HepG2 (cell line): ENCODE measurements around the gene YWHAE.

Experiments used
- FOXM1 ChIP-seq: sonication (generic); formaldehyde crosslinking; IDR thresholded peaks from 2 replicates; pipeline ENCODE4 v1.5.0; 2020; ENCODE audit warnings: missing genetic modification reagents
- JUND ChIP-seq: sonication (generic); formaldehyde crosslinking; IDR thresholded peaks from 2 replicates; pipeline ENCODE4 v1.8.0; 2022; ENCODE audit warnings: mild to moderate bottlenecking, missing genetic modification reagents
- SETDB1 ChIP-seq: sonication (generic); formaldehyde crosslinking; IDR thresholded peaks from 2 replicates; pipeline ENCODE4 v1.5.1; 2020; ENCODE audit warnings: missing genetic modification reagents, mild to moderate bottlenecking, borderline replicate concordance
- SP1 ChIP-seq, 2 experiments: fragments of 450-650 bp in 1 of 2; sonication (generic) in 1 of 2; formaldehyde crosslinking in 1 of 2; IDR thresholded peaks; 2 replicates each; pipeline versions ENCODE4 v1.4.0 to v1.6.1; 2016 to 2020; ENCODE audit warnings: missing genetic modification reagents in 1 of 2
- ZNF329 ChIP-seq: sonication (generic); formaldehyde crosslinking; IDR thresholded peaks from 2 replicates; pipeline ENCODE4 v1.9.0; 2021; ENCODE audit warnings: low read depth, mild to moderate bottlenecking, missing genetic modification reagents
- TF ChIP-seq, protein P1 (sequence below), 2 experiments: IDR thresholded peaks; 2 replicates each; pipeline ENCODE4 v1.6.1; 2011 to 2012; ENCODE audit warnings: low read length in 2 of 2, borderline replicate concordance in 1 of 2, low read depth in 1 of 2, mild to moderate bottlenecking in 1 of 2, moderate library complexity in 1 of 2
- TF ChIP-seq, protein P2 (sequence below): sonication (generic); formaldehyde crosslinking; IDR thresholded peaks from 2 replicates; pipeline ENCODE4 v1.5.1; 2020; ENCODE audit warnings: mild to moderate bottlenecking, missing genetic modification reagents, moderate library complexity
- TF ChIP-seq, protein P3 (sequence below): IDR thresholded peaks from 2 replicates; pipeline ENCODE4 v1.6.1; 2012; ENCODE audit warnings: inconsistent platforms
- TF ChIP-seq, protein P4 (sequence below): sonication (generic); formaldehyde crosslinking; IDR thresholded peaks from 2 replicates; pipeline ENCODE4 v1.5.0; 2020; ENCODE audit warnings: mild to moderate bottlenecking, missing genetic modification reagents, moderate library complexity
- TF ChIP-seq, protein P5 (sequence below), 2 experiments: sonication (generic) in 1 of 2; formaldehyde crosslinking in 1 of 2; IDR thresholded peaks; 2 replicates each; pipeline versions ENCODE4 v1.4.0 to v1.6.1; 2018 to 2020; ENCODE audit warnings: missing genetic modification reagents in 2 of 2, borderline replicate concordance in 1 of 2, low read depth in 1 of 2, mild to moderate bottlenecking in 1 of 2, missing biosample characterization in 1 of 2

DNA sequence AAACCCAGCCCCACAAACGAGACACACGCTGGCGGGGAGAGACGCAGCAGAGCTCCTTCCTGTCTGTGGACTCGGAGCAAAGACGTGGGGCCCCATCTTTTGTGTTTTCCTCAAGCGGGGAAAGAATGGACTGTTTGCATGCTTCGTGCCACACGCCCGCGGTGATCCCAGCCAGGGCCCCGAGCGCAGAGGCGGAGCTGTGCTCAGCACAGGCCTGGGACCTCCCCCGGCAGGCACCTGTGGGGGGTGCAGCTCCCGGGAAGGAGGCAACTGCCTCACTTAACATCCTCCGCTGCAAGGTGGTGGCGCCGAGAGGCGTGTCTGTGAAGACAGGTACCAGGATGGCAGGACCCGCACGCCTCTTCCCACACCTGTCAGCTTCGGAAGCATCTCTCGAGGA lies 101.4 kb downstream of the YWHAE start:
- TF ChIP-seq, protein P1, sequence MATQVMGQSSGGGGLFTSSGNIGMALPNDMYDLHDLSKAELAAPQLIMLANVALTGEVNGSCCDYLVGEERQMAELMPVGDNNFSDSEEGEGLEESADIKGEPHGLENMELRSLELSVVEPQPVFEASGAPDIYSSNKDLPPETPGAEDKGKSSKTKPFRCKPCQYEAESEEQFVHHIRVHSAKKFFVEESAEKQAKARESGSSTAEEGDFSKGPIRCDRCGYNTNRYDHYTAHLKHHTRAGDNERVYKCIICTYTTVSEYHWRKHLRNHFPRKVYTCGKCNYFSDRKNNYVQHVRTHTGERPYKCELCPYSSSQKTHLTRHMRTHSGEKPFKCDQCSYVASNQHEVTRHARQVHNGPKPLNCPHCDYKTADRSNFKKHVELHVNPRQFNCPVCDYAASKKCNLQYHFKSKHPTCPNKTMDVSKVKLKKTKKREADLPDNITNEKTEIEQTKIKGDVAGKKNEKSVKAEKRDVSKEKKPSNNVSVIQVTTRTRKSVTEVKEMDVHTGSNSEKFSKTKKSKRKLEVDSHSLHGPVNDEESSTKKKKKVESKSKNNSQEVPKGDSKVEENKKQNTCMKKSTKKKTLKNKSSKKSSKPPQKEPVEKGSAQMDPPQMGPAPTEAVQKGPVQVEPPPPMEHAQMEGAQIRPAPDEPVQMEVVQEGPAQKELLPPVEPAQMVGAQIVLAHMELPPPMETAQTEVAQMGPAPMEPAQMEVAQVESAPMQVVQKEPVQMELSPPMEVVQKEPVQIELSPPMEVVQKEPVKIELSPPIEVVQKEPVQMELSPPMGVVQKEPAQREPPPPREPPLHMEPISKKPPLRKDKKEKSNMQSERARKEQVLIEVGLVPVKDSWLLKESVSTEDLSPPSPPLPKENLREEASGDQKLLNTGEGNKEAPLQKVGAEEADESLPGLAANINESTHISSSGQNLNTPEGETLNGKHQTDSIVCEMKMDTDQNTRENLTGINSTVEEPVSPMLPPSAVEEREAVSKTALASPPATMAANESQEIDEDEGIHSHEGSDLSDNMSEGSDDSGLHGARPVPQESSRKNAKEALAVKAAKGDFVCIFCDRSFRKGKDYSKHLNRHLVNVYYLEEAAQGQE (IDR thresholded peaks at IDR 0.05; ENCODE audit: borderline replicate concordance in 1 of 2, low read depth in 1 of 2, low read length in 2 of 2) = no peak
- no peak for TF ChIP-seq ZNF329 (CRISPR knock-in tag)
- TF ChIP-seq, protein P2, sequence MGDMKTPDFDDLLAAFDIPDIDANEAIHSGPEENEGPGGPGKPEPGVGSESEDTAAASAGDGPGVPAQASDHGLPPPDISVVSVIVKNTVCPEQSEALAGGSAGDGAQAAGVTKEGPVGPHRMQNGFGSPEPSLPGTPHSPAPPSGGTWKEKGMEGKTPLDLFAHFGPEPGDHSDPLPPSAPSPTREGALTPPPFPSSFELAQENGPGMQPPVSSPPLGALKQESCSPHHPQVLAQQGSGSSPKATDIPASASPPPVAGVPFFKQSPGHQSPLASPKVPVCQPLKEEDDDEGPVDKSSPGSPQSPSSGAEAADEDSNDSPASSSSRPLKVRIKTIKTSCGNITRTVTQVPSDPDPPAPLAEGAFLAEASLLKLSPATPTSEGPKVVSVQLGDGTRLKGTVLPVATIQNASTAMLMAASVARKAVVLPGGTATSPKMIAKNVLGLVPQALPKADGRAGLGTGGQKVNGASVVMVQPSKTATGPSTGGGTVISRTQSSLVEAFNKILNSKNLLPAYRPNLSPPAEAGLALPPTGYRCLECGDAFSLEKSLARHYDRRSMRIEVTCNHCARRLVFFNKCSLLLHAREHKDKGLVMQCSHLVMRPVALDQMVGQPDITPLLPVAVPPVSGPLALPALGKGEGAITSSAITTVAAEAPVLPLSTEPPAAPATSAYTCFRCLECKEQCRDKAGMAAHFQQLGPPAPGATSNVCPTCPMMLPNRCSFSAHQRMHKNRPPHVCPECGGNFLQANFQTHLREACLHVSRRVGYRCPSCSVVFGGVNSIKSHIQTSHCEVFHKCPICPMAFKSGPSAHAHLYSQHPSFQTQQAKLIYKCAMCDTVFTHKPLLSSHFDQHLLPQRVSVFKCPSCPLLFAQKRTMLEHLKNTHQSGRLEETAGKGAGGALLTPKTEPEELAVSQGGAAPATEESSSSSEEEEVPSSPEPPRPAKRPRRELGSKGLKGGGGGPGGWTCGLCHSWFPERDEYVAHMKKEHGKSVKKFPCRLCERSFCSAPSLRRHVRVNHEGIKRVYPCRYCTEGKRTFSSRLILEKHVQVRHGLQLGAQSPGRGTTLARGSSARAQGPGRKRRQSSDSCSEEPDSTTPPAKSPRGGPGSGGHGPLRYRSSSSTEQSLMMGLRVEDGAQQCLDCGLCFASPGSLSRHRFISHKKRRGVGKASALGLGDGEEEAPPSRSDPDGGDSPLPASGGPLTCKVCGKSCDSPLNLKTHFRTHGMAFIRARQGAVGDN = peak; percentile 38; the same call in 1 of the 2 replicates
- no peak for TF ChIP-seq JUND (CRISPR knock-in tag)
- TF ChIP-seq FOXM1 (CRISPR knock-in tag) = no peak
- TF ChIP-seq SETDB1 = no peak
- TF ChIP-seq, protein P3, sequence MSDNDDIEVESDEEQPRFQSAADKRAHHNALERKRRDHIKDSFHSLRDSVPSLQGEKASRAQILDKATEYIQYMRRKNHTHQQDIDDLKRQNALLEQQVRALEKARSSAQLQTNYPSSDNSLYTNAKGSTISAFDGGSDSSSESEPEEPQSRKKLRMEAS = no peak
- TF ChIP-seq, protein P4, sequence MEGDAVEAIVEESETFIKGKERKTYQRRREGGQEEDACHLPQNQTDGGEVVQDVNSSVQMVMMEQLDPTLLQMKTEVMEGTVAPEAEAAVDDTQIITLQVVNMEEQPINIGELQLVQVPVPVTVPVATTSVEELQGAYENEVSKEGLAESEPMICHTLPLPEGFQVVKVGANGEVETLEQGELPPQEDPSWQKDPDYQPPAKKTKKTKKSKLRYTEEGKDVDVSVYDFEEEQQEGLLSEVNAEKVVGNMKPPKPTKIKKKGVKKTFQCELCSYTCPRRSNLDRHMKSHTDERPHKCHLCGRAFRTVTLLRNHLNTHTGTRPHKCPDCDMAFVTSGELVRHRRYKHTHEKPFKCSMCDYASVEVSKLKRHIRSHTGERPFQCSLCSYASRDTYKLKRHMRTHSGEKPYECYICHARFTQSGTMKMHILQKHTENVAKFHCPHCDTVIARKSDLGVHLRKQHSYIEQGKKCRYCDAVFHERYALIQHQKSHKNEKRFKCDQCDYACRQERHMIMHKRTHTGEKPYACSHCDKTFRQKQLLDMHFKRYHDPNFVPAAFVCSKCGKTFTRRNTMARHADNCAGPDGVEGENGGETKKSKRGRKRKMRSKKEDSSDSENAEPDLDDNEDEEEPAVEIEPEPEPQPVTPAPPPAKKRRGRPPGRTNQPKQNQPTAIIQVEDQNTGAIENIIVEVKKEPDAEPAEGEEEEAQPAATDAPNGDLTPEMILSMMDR = no peak
- TF ChIP-seq, protein P5, sequence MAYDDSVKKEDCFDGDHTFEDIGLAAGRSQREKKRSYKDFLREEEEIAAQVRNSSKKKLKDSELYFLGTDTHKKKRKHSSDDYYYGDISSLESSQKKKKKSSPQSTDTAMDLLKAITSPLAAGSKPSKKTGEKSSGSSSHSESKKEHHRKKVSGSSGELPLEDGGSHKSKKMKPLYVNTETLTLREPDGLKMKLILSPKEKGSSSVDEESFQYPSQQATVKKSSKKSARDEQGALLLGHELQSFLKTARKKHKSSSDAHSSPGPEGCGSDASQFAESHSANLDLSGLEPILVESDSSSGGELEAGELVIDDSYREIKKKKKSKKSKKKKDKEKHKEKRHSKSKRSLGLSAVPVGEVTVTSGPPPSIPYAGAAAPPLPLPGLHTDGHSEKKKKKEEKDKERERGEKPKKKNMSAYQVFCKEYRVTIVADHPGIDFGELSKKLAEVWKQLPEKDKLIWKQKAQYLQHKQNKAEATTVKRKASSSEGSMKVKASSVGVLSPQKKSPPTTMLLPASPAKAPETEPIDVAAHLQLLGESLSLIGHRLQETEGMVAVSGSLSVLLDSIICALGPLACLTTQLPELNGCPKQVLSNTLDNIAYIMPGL (CRISPR knock-in tag; IDR thresholded peaks at IDR 0.05; ENCODE audit: borderline replicate concordance in 1 of 2, low read depth in 1 of 2) = no peak
- TF ChIP-seq SP1 (IDR thresholded peaks at IDR 0.05) = no peak
- no peak for TF ChIP-seq SP1 (CRISPR knock-in tag; IDR thresholded peaks at IDR 0.05)
